Astrocyte (in vitro differentiated cells and primary cell): ENCODE results near the gene DTNB.

Source experiments
- EZH2 ChIP-seq: IDR thresholded peaks from 2 replicates; pipeline ENCODE4 v1.6.1; 2012; ENCODE audit warnings: mild to moderate bottlenecking, low read length, inconsistent platforms; ENCODE audit not compliant: insufficient read depth
- TF ChIP-seq, protein P1 (sequence below): IDR thresholded peaks from 2 replicates; pipeline ENCODE4 v1.5.1; 2011; ENCODE audit warnings: low read depth, mild to moderate bottlenecking, inconsistent platforms, low read length, moderate library complexity; ENCODE audit not compliant: insufficient read depth

GRCh38 chr2:25614711-25615110, 58.7 kb downstream of the DTNB start:
- TF ChIP-seq, protein P1, sequence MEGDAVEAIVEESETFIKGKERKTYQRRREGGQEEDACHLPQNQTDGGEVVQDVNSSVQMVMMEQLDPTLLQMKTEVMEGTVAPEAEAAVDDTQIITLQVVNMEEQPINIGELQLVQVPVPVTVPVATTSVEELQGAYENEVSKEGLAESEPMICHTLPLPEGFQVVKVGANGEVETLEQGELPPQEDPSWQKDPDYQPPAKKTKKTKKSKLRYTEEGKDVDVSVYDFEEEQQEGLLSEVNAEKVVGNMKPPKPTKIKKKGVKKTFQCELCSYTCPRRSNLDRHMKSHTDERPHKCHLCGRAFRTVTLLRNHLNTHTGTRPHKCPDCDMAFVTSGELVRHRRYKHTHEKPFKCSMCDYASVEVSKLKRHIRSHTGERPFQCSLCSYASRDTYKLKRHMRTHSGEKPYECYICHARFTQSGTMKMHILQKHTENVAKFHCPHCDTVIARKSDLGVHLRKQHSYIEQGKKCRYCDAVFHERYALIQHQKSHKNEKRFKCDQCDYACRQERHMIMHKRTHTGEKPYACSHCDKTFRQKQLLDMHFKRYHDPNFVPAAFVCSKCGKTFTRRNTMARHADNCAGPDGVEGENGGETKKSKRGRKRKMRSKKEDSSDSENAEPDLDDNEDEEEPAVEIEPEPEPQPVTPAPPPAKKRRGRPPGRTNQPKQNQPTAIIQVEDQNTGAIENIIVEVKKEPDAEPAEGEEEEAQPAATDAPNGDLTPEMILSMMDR: no peak
- no peak for TF ChIP-seq EZH2
